Caco-2 (cell line): ENCODE data around the gene MCC. TPM values are rescaled to one million over a fixed set of nuclear protein-coding genes. Genes with fewer than 3 reads are reported as not detected.

Source experiments
- BruUV-seq: library from RNA; stranded (reverse); fragments of 400-500 nt; replicated peaks from 2 replicates; lab custom pipeline; 2021; lab: Mats Ljungman, UMichigan
- CTCF ChIA-PET: fragments of 300-600 bp; sonication (Branson Sonifier 250); formaldehyde crosslinking; loops from one replicate; lab custom pipeline; 2022; ENCODE audit warnings: antibody characterized with exemption; lab: Charles Lee
- POLR2A ChIA-PET: fragments of 300-600 bp; sonication (Branson Sonifier 250); formaldehyde crosslinking; loops from one replicate; lab custom pipeline; 2022; ENCODE audit warnings: antibody characterized with exemption; lab: Charles Lee
- DNase-seq, 2 experiments: peaks; one replicate each; pipeline versions ENCODE4 v3.0.0 to v3.0.0-alpha.2; 2020 to 2022
- H3K27me3 ChIP-seq: replicated peaks from 2 replicates; pipeline ENCODE4 v1.6.0; 2011; ENCODE audit warnings: low read length; ENCODE audit not compliant: control insufficient read depth, insufficient read depth
- H3K36me3 ChIP-seq: 2 replicates; pipeline ENCODE4 v1.5.1; 2011; ENCODE audit warnings: low read length; ENCODE audit not compliant: control insufficient read depth, insufficient read depth
- H3K4me1 ChIP-seq: fragments of 250-450 bp; sonication (Bioruptor Pico); 2 replicates; pipeline ENCODE4 v1.5.1; 2020; ENCODE audit warnings: mild to moderate bottlenecking
- H3K4me3 ChIP-seq: 2 replicates; pipeline ENCODE4 v1.5.1; 2011; ENCODE audit warnings: low read depth, mild to moderate bottlenecking, control low read depth, low read length
- H3K9me3 ChIP-seq: fragments of 250-450 bp; sonication (Bioruptor Pico); 2 replicates; pipeline ENCODE4 v1.5.1; 2020; ENCODE audit warnings: mild to moderate bottlenecking, moderate library complexity
- H3K27ac Mint-ChIP-seq: one replicate; pipeline ENCODE4 v1.8.0; 2022; ENCODE audit warnings: mixed read lengths; ENCODE audit not compliant: unreplicated experiment
- H3K27me3 Mint-ChIP-seq: one replicate; pipeline ENCODE4 v1.8.0; 2022; ENCODE audit warnings: mixed read lengths; ENCODE audit not compliant: insufficient read depth, unreplicated experiment
- H3K36me3 Mint-ChIP-seq: one replicate; pipeline ENCODE4 v1.8.0; 2022; ENCODE audit warnings: mild to moderate bottlenecking, mixed read lengths; ENCODE audit not compliant: insufficient read depth, unreplicated experiment
- H3K4me1 Mint-ChIP-seq: one replicate; pipeline ENCODE4 v1.8.0; 2022; ENCODE audit warnings: low read depth, mixed read lengths; ENCODE audit not compliant: unreplicated experiment
- H3K4me3 Mint-ChIP-seq: one replicate; pipeline ENCODE4 v1.8.0; 2022; ENCODE audit warnings: mild to moderate bottlenecking, moderate library complexity, mixed read lengths; ENCODE audit not compliant: unreplicated experiment
- H3K9me3 Mint-ChIP-seq: one replicate; pipeline ENCODE4 v1.8.0; 2022; ENCODE audit warnings: mixed read lengths; ENCODE audit not compliant: unreplicated experiment
- intact Hi-C: fragments of 100-400 bp; cut with micrococcal nuclease; formaldehyde crosslinking; loops from one replicate; pipeline ENCODE4 v1.10.0; 2022; ENCODE audit not compliant: unreplicated experiment
- total RNA-seq: library from RNA; stranded (reverse); gene quantifications from 2 replicates; pipeline ENCODE4 v1.2.3, GENCODE V29; 2022
- TF ChIP-seq, protein P1 (sequence below), 2 experiments: fragments of 200-600 bp in 1 of 2; IDR thresholded peaks; 1 replicate in 1 of 2; 2 replicates in 1 of 2; pipeline versions ENCODE4 v1.5.1 to v1.8.0; 2011 to 2022; ENCODE audit warnings: antibody characterized with exemption in 1 of 2, control low read depth in 1 of 2, inconsistent platforms in 1 of 2, low read depth in 1 of 2, low read length in 1 of 2, mild to moderate bottlenecking in 1 of 2, moderate library complexity in 1 of 2; ENCODE audit not compliant: insufficient read depth in 1 of 2, severe bottlenecking in 1 of 2, unreplicated experiment in 1 of 2

The MCC gene
- total RNA-seq, 1 experiment from 2014 or later = 0.09 TPM

DNA sequence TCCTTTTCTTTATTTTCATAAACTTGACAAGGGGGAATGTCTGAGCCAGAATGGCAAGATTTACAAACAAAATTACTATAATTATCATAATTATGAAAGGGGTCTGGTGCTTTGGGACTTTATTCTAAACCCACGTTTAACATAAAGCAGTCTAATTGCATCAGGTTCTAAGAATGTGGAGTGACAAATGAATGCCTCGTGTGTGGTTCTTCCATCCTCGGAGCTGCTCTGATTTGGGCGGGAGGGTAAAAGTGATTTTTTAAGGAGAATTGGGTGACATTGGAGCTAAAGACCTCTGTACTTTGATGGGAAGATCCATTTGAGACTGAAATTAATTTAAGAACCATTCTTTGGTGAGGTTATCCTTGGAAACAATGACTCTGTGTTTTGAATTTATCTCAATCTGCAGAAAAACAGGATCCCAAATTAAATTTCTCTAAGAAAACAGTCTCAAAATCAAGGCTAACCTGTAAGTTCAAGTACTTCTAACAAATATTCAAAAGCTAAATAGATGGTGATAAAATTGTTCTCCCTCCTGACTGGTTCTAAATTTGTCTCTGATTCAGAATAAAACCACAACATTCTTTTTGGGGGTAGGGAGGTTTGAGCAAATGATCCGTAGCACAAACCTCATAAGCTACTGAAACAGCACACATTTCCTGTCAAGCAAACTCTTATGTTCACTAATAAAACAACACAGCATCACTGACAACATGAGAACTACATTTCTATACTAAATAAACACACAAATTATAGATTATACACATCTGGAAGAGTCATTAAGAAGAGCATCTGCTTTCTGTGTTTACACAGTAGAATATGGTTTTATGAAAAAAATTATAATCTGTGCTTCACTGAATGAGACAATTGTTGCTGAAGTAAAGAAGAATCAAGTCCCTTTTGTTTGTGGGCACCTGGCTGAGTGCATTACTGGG is 426.1 kb downstream of the MCC start:
- no TSS peak for BruUV-seq
- Mint-ChIP-seq H3K4me3 (no peak overlapping the region), H3K4me1 (no peaks in the 10 kb centered on the region), H3K36me3 (no peaks in the 10 kb centered on the region), H3K27me3 (peaks cover 24% of the 10 kb centered on the region), H3K9me3 (no peaks in the 10 kb centered on the region), H3K27ac (no peak overlapping the region)
- ChIA-PET POLR2A (no interaction called here), CTCF (no interaction called here)
- Histone ChIP-seq H3K4me3 (no peak overlapping the region), H3K27me3 (no peaks in the 10 kb centered on the region), H3K9me3 (no peaks in the 10 kb centered on the region), H3K4me1 (no peaks in the 10 kb centered on the region), H3K36me3 (no peaks in the 10 kb centered on the region)
- intact Hi-C loops = no loop called here
- no peak for DNase-seq
- TF ChIP-seq, protein P1, sequence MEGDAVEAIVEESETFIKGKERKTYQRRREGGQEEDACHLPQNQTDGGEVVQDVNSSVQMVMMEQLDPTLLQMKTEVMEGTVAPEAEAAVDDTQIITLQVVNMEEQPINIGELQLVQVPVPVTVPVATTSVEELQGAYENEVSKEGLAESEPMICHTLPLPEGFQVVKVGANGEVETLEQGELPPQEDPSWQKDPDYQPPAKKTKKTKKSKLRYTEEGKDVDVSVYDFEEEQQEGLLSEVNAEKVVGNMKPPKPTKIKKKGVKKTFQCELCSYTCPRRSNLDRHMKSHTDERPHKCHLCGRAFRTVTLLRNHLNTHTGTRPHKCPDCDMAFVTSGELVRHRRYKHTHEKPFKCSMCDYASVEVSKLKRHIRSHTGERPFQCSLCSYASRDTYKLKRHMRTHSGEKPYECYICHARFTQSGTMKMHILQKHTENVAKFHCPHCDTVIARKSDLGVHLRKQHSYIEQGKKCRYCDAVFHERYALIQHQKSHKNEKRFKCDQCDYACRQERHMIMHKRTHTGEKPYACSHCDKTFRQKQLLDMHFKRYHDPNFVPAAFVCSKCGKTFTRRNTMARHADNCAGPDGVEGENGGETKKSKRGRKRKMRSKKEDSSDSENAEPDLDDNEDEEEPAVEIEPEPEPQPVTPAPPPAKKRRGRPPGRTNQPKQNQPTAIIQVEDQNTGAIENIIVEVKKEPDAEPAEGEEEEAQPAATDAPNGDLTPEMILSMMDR (IDR thresholded peaks at IDR 0.05; ENCODE audit: insufficient read depth in 1 of 2, low read depth in 1 of 2, low read length in 1 of 2, severe bottlenecking in 1 of 2, unreplicated experiment in 1 of 2) = no peak

DNA sequence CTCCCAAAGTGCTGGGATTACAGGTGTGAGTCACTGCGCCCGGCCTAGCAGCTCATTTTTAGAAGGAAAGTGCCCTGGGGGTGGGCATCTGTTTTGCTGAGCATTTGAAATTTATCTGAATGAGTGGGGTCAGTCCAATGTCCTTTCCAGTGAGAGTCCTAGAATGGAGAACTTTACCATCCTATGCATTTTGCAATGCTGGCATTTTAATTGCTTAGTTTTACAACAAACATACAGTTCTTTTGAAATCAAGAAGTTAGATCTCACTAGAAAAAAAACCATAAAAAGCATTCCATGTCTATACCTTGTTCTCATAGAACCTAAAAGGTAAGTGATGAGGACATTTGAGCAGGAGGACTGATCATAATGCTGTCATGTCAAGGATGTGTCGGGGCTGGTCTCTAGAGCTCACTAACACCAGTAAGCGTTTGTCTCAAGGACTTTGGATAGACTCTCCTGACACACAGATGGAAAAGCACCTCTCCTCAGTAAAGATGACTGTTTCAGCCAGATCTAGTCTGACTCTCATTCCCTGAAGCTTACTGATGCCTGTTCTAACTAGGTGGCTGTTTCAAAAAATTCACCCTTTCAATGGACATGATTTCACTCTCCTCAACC is 427.7 kb downstream of the MCC start:
- Histone ChIP-seq H3K9me3 (no peaks in the 10 kb centered on the region), H3K36me3 (no peaks in the 10 kb centered on the region), H3K4me1 (no peaks in the 10 kb centered on the region), H3K27me3 (no peaks in the 10 kb centered on the region), H3K4me3 (no peak overlapping the region)
- ChIA-PET POLR2A (no interaction called here), CTCF (no interaction called here)
- no peak for DNase-seq
- H3K4me3 Mint-ChIP-seq = no peak overlapping the region
- peaks cover 24% of the 10 kb centered on the region for H3K27me3 Mint-ChIP-seq
- BruUV-seq = no TSS peak
- H3K9me3 Mint-ChIP-seq = no peaks in the 10 kb centered on the region
- H3K36me3 Mint-ChIP-seq = no peaks in the 10 kb centered on the region
- H3K4me1 Mint-ChIP-seq = no peaks in the 10 kb centered on the region
- intact Hi-C loops = no loop called here
- TF ChIP-seq, protein P1 (IDR thresholded peaks at IDR 0.05; ENCODE audit: insufficient read depth in 1 of 2, low read depth in 1 of 2, low read length in 1 of 2, severe bottlenecking in 1 of 2, unreplicated experiment in 1 of 2) = no peak
- H3K27ac Mint-ChIP-seq = no peak overlapping the region

DNA sequence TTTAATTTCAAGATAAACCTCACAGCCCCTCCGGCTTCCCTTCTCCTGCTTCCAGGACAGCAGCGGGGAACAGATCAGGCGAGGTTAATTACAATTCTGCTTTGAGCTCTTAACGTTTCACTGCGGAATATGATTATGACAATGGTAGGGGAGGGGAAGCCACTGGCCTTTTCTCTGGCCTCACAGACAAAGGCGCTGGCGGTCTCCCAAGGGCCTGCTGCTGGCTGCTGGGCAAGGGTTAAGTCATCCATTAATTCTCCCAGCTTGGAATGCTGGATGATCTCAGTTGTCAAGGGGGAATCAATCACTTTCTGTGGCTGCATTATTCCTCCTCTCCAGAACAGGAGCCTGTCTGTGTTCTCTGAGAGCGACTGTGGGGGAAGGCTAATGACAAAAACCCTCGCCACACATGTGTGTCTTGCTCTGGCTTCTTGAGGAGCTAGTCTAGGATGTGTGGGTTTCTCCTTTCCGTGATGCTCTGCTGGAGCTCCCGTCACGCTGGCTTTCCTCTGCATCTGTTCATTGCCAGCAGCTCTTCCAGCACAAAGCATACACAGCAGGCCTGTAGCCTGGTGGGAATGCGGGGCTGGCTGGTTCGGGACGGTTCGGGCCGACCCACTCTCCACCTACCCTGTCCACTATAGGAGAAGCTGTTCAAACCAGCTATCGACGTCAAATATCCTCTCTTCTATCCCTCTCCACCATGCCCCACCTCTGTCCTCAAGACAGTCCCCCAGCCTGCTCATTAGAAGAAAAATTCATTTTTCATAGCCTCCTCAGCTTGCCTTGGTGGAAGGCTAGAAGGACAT is 428.8 kb downstream of the MCC start:
- Histone ChIP-seq H3K36me3 (no peaks in the 10 kb centered on the region), H3K27me3 (no peaks in the 10 kb centered on the region), H3K9me3 (no peaks in the 10 kb centered on the region), H3K4me3 (no peak overlapping the region), H3K4me1 (no peaks in the 10 kb centered on the region)
- no peaks in the 10 kb centered on the region for H3K36me3 Mint-ChIP-seq
- no peak for DNase-seq
- POLR2A ChIA-PET = no interaction called here
- H3K9me3 Mint-ChIP-seq = no peaks in the 10 kb centered on the region
- intact Hi-C loops = no loop called here
- CTCF ChIA-PET = no interaction called here
- no peaks in the 10 kb centered on the region for H3K4me1 Mint-ChIP-seq
- BruUV-seq = no TSS peak
- H3K27ac Mint-ChIP-seq = no peak overlapping the region
- H3K27me3 Mint-ChIP-seq = peaks cover 24% of the 10 kb centered on the region
- H3K4me3 Mint-ChIP-seq = no peak overlapping the region
- TF ChIP-seq, protein P1 (IDR thresholded peaks at IDR 0.05; ENCODE audit: insufficient read depth in 1 of 2, low read depth in 1 of 2, low read length in 1 of 2, severe bottlenecking in 1 of 2, unreplicated experiment in 1 of 2) = no peak
